Fibroblast of lung (primary cell): ENCODE measurements around the gene CDK15.

Experiments
- CTCF ChIP-seq, 2 donors: IDR thresholded peaks in 1 of 2; conservative IDR thresholded peaks in 1 of 2; 1 replicate in 1 of 2; 2 replicates in 1 of 2; pipeline ENCODE4 v1.5.1; 2011 to 2012; ENCODE audit warnings: low read length in 2 of 2, control low read depth in 1 of 2, inconsistent platforms in 1 of 2, low read depth in 1 of 2, mild to moderate bottlenecking in 1 of 2
- EZH2 ChIP-seq: IDR thresholded peaks from 2 replicates; pipeline ENCODE4 v1.5.1; 2012; ENCODE audit warnings: low read length, control low read depth, mild to moderate bottlenecking; ENCODE audit errors: missing control alignments

DNA sequence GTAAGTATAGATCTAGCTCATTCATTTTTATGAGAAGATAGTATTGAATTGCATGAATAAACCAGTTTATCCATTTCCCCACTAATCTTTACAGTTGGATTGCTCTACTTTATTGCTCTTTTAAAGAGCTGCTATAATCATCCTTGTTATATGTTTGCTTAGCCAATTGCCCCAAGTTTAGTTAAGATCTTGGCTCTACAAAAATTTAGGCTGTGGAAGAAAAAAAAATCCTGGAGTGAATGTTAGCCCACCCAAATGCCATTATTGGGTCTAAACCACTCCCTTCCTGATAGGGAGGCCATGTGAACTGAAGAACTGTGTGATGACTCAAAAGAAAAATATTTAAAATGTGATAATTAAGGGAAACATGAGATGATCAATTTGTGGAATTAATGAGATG is 28.5 kb upstream of the CDK15 start:
- TF ChIP-seq CTCF (conservative IDR thresholded peaks at IDR 0.05 in 1 of 2, IDR thresholded peaks at IDR 0.05 in 1 of 2; ENCODE audit: low read depth in 1 of 2, low read length in 2 of 2): no peak
- TF ChIP-seq EZH2: no peak
